Measurements from ENCODE around the gene ACACB. TPM values are rescaled to one million over a fixed set of nuclear protein-coding genes. Genes with fewer than 3 reads are reported as not detected.

The ACACB gene
- total RNA-seq, 1 experiment from 2014 or later = 20.0 TPM

DNA sequence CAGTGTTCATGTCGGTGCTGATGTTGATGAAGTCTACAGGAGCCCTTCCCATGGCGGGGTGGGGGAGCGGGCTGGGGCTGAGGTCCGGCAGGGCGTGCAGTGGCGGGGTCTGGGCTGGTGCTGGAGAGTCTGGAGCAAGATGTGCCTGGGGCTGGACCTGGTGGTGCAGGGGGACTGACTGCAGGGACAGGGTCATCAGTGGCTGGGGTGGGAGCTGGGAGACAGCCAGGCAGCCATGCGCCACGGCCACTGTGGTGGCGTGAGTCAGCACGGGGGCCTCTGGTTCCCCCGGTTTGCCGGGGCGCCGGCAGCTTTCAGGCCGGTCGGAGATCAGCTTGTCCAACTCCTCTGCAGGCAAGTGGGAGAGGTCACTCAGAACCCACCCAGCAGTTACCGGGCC lies 165.1 kb downstream of the ACACB start:
- Mint-ChIP-seq H3K9me3 (no peaks in the 10 kb centered on the region), H3K4me3 (no peak overlapping the region), H3K27ac (no peak overlapping the region), H3K36me3 (no peaks in the 10 kb centered on the region), H3K27me3 (ENCODE audit: low read depth) (no peaks in the 10 kb centered on the region), H3K4me1 (peaks cover 10% of the 10 kb centered on the region)
- ChIA-PET CTCF (interaction anchor here (1.1 to 1.8 kb wide), 5 partner anchors 17 to 170 kb away, joined by 3 to 5 read pairs (median 3); no protein-coding TSS in a partner anchor), POLR2A (no interaction called here)
- no peak for DNase-seq (ENCODE audit: low spot score)
- no peak for ATAC-seq
- TF ChIP-seq JAZF1 (CRISPR knock-in tag; IDR thresholded peaks at IDR 0.05) (no peak), NFE2L1 (CRISPR knock-in tag; IDR thresholded peaks at IDR 0.05) (no peak), ETV6 (CRISPR knock-in tag; IDR thresholded peaks at IDR 0.05) (no peak), TCF7 (CRISPR knock-in tag; IDR thresholded peaks at IDR 0.05; ENCODE audit: low read depth) (no peak), FOXK1 (CRISPR knock-in tag; IDR thresholded peaks at IDR 0.05) (no peak), TP53 (CRISPR knock-in tag; IDR thresholded peaks at IDR 0.05) (no peak), FOXJ3 (CRISPR knock-in tag; IDR thresholded peaks at IDR 0.05; ENCODE audit: borderline replicate concordance) (no peak), NR3C1 (CRISPR knock-in tag; conservative IDR thresholded peaks at IDR 0.05; ENCODE audit: low read depth) (no peak), NR2C2 (CRISPR knock-in tag; IDR thresholded peaks at IDR 0.05) (no peak), RELA (CRISPR knock-in tag; IDR thresholded peaks at IDR 0.05; ENCODE audit: borderline replicate concordance) (no peak)
- TF ChIP-seq, protein P1, sequence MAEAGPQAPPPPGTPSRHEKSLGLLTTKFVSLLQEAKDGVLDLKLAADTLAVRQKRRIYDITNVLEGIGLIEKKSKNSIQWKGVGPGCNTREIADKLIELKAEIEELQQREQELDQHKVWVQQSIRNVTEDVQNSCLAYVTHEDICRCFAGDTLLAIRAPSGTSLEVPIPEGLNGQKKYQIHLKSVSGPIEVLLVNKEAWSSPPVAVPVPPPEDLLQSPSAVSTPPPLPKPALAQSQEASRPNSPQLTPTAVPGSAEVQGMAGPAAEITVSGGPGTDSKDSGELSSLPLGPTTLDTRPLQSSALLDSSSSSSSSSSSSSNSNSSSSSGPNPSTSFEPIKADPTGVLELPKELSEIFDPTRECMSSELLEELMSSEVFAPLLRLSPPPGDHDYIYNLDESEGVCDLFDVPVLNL (CRISPR knock-in tag; IDR thresholded peaks at IDR 0.05; ENCODE audit: borderline replicate concordance, low read depth) = no peak
- TF ChIP-seq, protein P2, sequence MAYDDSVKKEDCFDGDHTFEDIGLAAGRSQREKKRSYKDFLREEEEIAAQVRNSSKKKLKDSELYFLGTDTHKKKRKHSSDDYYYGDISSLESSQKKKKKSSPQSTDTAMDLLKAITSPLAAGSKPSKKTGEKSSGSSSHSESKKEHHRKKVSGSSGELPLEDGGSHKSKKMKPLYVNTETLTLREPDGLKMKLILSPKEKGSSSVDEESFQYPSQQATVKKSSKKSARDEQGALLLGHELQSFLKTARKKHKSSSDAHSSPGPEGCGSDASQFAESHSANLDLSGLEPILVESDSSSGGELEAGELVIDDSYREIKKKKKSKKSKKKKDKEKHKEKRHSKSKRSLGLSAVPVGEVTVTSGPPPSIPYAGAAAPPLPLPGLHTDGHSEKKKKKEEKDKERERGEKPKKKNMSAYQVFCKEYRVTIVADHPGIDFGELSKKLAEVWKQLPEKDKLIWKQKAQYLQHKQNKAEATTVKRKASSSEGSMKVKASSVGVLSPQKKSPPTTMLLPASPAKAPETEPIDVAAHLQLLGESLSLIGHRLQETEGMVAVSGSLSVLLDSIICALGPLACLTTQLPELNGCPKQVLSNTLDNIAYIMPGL (CRISPR knock-in tag; IDR thresholded peaks at IDR 0.05) = no peak
- TF ChIP-seq, protein P3, sequence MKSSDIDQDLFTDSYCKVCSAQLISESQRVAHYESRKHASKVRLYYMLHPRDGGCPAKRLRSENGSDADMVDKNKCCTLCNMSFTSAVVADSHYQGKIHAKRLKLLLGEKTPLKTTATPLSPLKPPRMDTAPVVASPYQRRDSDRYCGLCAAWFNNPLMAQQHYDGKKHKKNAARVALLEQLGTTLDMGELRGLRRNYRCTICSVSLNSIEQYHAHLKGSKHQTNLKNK (CRISPR knock-in tag; IDR thresholded peaks at IDR 0.05) = no peak
- TF ChIP-seq, protein P4, sequence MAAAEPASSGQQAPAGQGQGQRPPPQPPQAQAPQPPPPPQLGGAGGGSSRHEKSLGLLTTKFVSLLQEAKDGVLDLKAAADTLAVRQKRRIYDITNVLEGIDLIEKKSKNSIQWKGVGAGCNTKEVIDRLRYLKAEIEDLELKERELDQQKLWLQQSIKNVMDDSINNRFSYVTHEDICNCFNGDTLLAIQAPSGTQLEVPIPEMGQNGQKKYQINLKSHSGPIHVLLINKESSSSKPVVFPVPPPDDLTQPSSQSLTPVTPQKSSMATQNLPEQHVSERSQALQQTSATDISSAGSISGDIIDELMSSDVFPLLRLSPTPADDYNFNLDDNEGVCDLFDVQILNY (CRISPR knock-in tag; IDR thresholded peaks at IDR 0.05) = no peak
- TF ChIP-seq, protein P5, sequence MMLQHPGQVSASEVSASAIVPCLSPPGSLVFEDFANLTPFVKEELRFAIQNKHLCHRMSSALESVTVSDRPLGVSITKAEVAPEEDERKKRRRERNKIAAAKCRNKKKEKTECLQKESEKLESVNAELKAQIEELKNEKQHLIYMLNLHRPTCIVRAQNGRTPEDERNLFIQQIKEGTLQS (CRISPR knock-in tag; conservative IDR thresholded peaks at IDR 0.05) = no peak
- TF ChIP-seq, protein P6, sequence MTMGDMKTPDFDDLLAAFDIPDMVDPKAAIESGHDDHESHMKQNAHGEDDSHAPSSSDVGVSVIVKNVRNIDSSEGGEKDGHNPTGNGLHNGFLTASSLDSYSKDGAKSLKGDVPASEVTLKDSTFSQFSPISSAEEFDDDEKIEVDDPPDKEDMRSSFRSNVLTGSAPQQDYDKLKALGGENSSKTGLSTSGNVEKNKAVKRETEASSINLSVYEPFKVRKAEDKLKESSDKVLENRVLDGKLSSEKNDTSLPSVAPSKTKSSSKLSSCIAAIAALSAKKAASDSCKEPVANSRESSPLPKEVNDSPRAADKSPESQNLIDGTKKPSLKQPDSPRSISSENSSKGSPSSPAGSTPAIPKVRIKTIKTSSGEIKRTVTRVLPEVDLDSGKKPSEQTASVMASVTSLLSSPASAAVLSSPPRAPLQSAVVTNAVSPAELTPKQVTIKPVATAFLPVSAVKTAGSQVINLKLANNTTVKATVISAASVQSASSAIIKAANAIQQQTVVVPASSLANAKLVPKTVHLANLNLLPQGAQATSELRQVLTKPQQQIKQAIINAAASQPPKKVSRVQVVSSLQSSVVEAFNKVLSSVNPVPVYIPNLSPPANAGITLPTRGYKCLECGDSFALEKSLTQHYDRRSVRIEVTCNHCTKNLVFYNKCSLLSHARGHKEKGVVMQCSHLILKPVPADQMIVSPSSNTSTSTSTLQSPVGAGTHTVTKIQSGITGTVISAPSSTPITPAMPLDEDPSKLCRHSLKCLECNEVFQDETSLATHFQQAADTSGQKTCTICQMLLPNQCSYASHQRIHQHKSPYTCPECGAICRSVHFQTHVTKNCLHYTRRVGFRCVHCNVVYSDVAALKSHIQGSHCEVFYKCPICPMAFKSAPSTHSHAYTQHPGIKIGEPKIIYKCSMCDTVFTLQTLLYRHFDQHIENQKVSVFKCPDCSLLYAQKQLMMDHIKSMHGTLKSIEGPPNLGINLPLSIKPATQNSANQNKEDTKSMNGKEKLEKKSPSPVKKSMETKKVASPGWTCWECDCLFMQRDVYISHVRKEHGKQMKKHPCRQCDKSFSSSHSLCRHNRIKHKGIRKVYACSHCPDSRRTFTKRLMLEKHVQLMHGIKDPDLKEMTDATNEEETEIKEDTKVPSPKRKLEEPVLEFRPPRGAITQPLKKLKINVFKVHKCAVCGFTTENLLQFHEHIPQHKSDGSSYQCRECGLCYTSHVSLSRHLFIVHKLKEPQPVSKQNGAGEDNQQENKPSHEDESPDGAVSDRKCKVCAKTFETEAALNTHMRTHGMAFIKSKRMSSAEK (CRISPR knock-in tag; IDR thresholded peaks at IDR 0.05; ENCODE audit: borderline replicate concordance) = no peak

DNA sequence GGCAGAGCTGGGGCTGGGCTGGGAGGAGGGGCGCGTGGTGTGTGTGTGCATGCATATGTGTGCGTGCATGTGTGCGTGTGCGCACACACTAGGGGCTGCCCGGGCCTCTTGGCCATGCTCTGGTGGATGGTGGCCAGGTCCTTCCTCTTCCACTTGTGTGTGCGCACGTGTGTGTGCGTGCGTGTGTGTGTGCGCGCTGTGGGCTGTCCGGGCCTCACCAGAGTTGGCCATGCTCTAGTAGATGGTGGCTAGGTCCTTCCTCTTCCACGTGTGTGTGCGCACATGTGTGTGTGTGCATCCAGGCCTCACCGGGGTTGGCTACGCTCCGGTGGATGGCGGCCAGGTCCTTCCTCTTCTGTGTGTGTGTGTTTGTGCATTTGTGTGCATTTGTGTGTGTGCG lies 168.0 kb downstream of the ACACB start:
- Mint-ChIP-seq H3K27ac (no peak overlapping the region), H3K9me3 (no peaks in the 10 kb centered on the region), H3K4me1 (peaks cover 6% of the 10 kb centered on the region), H3K27me3 (ENCODE audit: low read depth) (no peaks in the 10 kb centered on the region), H3K4me3 (no peak overlapping the region), H3K36me3 (no peaks in the 10 kb centered on the region)
- ChIA-PET CTCF (interaction anchor here (1.0 kb wide), 1 partner anchor 20 kb away, joined by 3 read pairs; no protein-coding TSS in a partner anchor), POLR2A (no interaction called here)
- ATAC-seq = no peak
- DNase-seq (ENCODE audit: low spot score) = no peak
- TF ChIP-seq SMAD4 (CRISPR knock-in tag; IDR thresholded peaks at IDR 0.05) (no peak), ZNF423 (CRISPR knock-in tag; IDR thresholded peaks at IDR 0.05) (no peak), CREM (CRISPR knock-in tag; IDR thresholded peaks at IDR 0.05) (no peak), TEAD4 (CRISPR knock-in tag; IDR thresholded peaks at IDR 0.05) (no peak), TCF7 (CRISPR knock-in tag; IDR thresholded peaks at IDR 0.05; ENCODE audit: low read depth) (no peak), NFE2L1 (CRISPR knock-in tag; IDR thresholded peaks at IDR 0.05) (no peak), NFATC4 (CRISPR knock-in tag; IDR thresholded peaks at IDR 0.05) (no peak), NR3C1 (CRISPR knock-in tag; conservative IDR thresholded peaks at IDR 0.05; ENCODE audit: low read depth) (no peak), NR2C2 (CRISPR knock-in tag; IDR thresholded peaks at IDR 0.05) (no peak)
- TF ChIP-seq, protein P7, sequence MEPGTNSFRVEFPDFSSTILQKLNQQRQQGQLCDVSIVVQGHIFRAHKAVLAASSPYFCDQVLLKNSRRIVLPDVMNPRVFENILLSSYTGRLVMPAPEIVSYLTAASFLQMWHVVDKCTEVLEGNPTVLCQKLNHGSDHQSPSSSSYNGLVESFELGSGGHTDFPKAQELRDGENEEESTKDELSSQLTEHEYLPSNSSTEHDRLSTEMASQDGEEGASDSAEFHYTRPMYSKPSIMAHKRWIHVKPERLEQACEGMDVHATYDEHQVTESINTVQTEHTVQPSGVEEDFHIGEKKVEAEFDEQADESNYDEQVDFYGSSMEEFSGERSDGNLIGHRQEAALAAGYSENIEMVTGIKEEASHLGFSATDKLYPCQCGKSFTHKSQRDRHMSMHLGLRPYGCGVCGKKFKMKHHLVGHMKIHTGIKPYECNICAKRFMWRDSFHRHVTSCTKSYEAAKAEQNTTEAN (CRISPR knock-in tag; IDR thresholded peaks at IDR 0.05) = no peak
- TF ChIP-seq, protein P8, sequence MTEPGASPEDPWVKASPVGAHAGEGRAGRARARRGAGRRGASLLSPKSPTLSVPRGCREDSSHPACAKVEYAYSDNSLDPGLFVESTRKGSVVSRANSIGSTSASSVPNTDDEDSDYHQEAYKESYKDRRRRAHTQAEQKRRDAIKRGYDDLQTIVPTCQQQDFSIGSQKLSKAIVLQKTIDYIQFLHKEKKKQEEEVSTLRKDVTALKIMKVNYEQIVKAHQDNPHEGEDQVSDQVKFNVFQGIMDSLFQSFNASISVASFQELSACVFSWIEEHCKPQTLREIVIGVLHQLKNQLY (CRISPR knock-in tag; IDR thresholded peaks at IDR 0.05) = no peak
